SIG-M5 treated with dmso at 0.1 percent for 504 hours (cell line): ENCODE measurements around the gene AMOTL1.
A peak's percentile ranks its signal among the peaks of the same experiment; 100 is the strongest.

ENCODE experiments used
- DNase-seq: peaks from one replicate; lab custom pipeline; 2025; ENCODE audit not compliant: unreplicated experiment; lab: John Stamatoyannopoulos, UW

AMOTL1 gene

GRCh38 chr11:94740083-94741021 is 27.8 kb upstream of the AMOTL1 start:
- DNase-seq: no peak

DNA sequence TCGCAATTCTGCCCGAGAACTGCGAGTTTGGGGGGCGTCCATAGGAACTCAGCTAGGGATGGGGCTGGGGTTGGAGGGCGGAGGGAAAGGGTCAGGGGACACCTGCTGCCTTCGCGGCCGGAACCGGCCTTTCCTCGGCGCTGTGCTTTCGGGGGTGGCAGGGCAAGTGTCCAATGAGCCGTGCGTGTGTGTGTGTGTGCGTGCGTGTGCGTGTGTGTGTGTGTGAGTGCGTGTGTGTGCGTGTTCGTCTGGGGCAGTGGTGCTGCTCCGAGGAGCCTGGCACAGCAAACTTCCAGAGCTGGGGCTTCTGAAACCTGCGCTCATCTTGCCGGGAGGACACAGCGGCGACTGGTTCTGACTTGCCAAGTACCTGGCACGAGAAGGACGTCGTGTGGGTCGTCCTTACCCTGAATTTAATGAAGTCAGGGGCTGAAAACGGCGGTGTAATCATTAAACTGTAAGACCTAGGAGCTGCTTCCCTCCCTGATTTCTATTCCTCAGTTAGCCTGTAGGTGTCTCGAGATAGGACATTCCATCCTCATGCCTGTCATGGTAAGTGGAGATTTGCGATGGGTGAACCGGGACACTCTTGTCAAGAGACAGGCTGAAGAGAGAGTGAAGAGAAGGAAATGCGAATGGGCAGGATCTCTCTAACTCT is 27.0 kb upstream of the AMOTL1 start:
- peak; percentile 51 for DNase-seq

DNA sequence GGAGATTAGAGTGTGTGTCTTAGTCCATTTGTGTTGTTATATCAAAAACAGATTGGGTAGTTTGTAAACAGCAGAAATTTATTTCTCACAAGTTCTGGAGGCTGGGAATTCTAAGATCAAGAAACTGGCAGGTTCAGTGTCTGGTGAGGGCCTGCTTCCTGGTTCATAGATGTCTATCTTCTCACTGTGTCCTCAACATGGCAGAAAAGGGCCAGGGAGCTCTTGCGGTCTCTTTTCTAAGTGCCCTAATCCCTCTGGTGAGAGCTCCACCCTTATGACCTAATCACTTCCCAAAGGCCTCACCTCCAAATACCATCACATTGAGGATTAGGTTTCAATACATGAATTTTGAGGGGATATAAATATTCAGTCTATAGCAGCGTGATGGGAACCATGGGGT is 25.5 kb upstream of the AMOTL1 start:
- no peak for DNase-seq

- no peak for DNase-seq
Measured at GRCh38 chr11:94746721-94747120, 21.4 kb upstream of the AMOTL1 start.

DNA sequence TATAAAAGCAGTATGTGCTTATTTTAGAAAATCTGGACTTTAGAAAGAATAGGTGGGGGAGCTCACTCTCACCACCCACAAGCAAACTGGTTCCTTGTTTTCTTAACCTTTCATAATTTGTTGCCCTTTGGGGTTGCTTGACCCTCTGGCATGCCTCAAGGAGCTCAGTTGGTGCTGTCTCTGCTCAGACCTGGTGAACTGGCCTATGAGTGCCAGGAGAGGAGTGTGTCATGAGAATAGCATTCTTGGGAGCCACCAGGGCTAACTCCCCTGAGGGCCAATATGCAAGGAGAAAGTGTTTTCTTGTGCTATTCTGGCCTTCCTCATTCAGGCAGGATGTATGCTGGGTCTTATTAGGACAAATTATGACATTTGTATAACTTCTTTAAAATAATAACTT is 21.0 kb upstream of the AMOTL1 start:
- no peak for DNase-seq

DNA sequence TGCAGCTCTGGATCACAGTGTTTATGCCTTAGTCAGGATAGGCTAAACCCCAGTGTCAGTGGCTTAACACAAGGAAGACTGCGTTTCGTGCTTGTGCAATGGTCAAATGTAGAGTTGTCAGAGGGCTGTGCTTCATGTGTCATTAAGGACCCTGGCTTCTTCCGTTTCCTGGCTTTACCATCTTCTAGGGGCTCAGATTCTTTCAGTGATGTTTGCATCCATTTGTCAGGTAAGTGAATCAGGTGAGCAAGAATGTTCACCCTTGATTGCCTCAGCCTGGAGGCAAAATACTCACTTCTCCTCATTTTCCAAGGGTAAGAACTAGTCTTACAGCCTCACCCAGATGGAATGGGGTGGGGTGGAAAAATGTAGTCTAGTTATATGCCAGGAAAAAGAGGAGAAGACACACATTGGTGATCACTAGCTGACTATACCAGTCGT is 20.5 kb upstream of the AMOTL1 start:
- no peak for DNase-seq

GRCh38 chr11:94749369-94749768 is 18.8 kb upstream of the AMOTL1 start:
- DNase-seq: no peak

GRCh38 chr11:94750319-94751217 is 17.6 kb upstream of the AMOTL1 start:
- DNase-seq: no peak

- DNase-seq: no peak
Measured at GRCh38 chr11:94751218-94751609, 16.9 kb upstream of the AMOTL1 start.

DNA sequence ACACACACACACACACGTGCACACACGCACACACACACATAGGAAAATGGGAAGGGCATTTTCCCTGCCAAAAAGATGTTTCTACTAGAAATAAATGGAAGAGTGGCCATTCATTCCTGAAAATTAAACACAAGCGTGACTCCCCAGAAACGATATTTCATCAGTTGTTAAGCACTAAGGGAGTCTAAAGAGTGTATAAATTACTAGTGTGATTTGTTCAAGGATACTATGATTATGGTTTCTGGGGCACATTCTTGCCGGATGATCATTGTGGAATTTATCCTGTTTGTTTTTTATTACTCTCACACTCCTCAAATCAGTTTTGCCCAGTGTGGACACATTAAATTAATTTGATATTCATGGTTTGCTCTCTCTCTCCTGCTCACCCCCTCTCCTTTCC is 16.4 kb upstream of the AMOTL1 start:
- no peak for DNase-seq

DNA sequence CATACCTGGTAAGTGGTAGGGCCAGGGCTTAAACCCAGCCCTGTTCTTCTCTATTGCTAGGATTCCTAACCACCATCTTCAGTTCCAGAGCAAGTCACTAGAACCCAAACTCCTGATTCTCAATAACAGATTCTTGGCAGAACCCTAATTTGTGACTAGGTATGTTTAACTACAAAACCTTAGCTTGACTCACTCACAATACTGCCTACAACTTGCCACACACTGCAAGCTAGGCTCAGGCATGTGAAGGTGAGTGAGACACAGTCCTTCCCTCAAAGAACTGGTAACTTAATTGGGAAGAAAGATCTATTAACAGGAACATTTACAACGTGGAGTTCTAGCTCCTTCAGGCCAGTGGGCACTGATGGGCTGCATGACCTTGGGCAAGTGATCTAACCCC is 14.5 kb upstream of the AMOTL1 start:
- DNase-seq: no peak

DNA sequence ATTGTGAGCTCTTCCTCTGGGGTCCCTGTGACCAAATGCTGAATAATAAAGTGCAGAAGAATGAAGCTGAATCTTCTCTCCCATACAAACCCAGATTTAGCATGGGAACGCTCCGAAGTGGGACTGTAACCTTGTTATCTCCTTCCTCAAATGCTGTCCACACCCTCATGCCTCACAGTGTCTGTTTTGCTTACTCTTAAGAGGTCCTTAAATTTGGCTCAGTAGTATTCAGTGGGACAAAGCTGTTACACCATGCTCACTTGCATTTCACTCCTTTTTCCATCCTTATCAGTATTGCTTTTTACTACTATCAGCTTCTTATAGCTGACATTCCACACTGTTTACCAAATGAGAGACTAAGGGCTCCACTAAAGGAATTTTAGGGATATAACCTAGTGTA is 13.8 kb upstream of the AMOTL1 start:
- DNase-seq: no peak

GRCh38 chr11:94754819-94755218 is 13.3 kb upstream of the AMOTL1 start:
- no peak for DNase-seq

- DNase-seq: no peak
Measured at GRCh38 chr11:94755494-94755893, 12.7 kb upstream of the AMOTL1 start.

DNA sequence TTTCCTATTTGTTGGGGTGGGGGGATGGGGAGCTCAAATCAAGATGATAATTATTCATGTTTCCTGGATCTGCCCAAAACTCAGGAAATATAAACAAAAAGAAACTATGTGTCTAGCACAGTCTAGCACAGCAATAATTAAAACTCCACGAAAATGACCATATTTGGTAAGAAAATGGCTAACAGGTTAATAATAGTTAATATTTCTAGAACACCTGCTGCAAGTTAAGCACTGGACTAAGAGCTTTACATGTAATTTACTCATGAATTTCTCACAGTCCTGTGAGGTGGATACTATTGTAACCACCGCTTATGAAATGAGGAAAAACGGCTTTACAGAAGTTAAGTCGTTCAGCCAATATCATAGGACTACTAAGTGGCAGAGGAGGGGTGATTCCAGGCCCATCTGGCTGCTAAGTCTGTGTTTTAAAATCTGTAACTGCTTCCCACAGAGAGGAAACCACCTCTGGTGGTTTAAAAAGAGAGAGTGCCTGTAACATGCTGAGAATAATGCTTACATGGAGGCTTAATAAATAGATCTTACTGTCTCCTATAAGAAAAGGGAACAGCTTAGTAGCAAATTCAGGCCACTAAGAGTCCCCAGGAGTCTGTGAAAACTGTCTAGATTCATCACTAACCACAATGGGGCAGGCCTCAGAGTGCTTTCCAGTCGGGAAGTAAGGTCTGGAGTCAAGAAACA is 11.0 kb upstream of the AMOTL1 start:
- no peak for DNase-seq

DNA sequence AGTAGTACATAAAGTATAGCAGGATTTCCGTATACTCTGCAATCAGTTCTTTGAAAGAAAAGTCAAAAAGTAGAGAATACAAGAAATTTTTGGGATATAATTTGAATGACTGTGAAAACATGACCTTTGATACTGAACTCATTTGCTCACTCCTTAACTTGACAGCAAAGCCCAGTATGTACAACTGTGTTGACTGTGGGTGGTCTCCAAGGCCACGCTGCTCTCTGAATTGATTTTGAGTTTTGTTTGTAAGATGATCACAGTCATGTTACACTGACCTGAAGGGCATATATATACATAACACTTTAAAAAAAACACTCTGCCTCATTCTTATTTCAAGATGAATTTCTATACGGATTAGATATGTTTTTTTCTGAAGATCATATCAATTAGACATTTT is 9.5 kb upstream of the AMOTL1 start:
- DNase-seq: no peak

DNA sequence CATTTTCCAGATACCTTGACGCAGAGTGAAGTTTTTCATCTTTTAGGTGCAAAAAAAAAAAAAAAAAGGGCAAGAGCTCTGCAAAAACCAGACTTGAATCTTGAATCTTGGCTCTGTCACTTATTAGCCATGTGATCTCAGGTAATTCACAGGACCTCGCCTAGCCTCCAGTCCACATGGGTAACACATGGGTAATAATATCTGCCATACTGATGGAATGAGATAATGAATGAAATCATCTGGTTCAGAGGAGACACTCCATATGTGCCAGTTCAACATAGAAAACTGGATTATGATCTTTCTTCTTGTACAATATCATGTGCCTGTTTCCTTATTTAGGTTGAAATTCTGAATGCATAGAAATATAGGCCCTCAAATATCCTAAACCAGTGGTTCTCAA is 8.6 kb upstream of the AMOTL1 start:
- DNase-seq: no peak

DNA sequence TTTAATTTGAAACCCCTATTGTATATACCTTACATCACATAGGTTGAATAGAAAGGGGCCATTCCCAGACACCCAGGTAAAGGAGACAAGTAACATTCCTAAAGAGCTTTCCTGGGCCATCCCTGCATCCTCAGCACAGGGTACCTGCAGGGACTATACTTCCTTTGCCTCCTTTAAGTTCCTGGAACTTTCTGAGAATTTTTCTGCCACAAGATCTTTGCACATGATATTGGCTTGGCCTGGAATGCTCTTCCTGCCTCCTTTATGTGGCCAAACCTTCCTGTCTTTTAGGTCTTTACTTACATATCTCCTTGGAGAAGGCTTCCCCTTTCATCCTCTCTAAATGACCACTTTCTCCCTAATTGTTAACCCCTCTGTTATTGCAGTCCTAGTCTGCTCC is 7.9 kb upstream of the AMOTL1 start:
- no peak for DNase-seq

DNA sequence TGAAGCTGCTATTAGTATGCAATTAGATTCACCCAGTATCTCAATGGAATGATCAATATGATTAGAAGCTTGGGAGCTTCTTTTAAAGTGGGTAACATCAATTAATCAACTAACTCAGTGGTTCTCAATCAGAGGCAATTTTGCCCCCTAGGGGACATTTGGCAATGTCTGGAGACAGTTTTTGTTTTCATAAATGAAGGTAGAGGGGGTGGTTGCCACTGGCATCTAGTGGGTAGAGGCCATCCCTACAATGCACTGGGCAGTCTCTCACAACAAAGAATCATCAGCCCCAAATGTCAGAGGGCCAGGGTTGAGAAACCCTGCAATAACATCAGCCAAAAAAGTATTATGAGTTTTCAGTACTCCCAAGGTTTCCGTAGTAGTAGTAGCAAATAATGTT is 5.9 kb upstream of the AMOTL1 start:
- no peak for DNase-seq

DNA sequence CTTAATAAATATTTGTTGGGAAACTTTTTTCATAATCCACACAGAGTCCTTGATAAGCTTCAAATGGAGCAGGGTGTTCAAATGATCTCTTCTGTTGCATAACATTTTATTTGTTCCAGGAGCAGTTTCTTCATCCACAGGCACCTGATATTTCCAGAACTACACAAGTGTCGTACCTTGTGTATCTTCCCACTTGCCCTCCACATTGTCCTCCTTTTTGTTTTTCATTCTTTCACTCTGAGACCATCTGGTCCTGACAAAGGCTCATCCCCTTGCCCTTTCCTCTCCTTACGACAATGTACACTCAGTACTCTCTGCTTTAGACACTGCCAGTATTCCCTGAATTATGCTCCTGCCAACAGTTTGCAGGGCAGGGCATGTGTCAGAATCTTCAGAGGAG is 5.2 kb upstream of the AMOTL1 start:
- DNase-seq: no peak

DNA sequence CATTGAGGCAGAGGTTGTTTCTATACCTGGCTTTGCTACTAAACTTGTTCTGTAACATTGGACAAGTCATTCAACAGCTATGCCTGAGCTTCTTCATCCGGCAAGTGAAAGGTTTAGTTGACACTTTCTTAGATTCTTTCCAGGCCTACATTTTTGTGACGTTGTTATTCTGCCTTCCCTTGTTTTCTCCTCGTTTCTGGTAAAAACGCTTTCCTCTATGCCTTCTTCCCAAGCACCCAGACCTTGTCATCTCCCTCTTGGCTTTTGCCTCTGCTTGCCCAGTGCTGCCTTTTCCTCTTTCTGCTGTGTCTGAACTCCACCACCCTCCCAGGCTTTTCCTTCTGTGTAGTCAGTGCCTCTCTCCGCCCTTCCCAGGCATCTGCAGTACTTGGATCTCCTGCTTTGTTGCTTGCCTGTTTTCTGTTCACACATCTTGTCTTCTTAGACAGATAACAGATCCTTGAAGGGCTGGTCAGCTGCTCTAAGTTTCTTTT is 1.4 kb upstream of the AMOTL1 start:
- no peak for DNase-seq
